ENCODE measurements around the gene FAM219A.

FAM219A gene

GRCh38 chr9:34459356-34459755, 986 bp upstream of the FAM219A start:
- H3K4me3 ChIP-seq (ENCODE audit: control insufficient read depth, low read depth, low read length): no peak overlapping the region
- no peak for TF ChIP-seq CTCF (IDR thresholded peaks at IDR 0.05; ENCODE audit: control insufficient read depth, insufficient read depth, low read depth, low read length, missing control alignments)
- no peak for DNase-seq (ENCODE audit: low read depth)

- peak overlapping the region; percentile 31 for H3K4me3 ChIP-seq (ENCODE audit: control insufficient read depth, low read depth, low read length)
- no peak for TF ChIP-seq CTCF (IDR thresholded peaks at IDR 0.05; ENCODE audit: control insufficient read depth, insufficient read depth, low read depth, low read length, missing control alignments)
- no peak for DNase-seq (ENCODE audit: low read depth)
These were observed 580 bp upstream of the FAM219A start for GRCh38 chr9:34458959-34459340.

DNA sequence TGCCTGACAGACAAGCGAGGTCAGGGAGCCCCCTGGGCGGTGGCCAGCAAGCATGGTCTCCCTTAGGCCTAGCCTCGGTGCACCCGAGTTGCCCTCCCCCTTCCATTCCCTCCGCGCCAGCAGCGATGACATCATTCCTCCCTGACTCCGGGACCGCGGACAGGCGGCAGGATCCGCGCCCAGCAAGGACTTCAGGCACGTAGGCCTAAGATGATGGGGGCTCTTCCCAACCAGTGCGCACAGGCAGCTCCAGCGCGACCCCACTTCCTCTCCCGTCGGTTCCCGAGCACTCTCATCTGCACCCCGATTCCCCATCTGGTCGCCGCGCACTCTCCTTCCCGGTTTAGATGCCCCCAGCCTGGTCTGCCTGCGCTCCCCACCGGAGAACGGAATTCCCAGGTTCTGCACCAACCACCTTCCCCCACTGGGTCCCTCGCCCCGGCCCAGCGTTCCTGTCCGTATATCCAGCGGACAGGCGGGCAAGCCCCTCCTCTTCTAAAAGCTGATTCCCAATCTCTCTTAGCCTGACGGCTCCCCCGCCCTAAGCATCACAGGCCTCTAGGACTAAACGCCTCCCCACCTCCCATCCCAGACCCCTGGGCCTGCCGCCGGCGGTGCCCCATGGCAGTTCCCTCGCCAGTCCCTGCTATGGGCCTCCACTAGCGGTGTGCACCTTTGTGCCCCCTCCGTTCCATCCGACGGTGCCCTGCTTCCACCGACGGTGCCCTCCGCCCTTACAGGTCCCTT, 931 bp downstream of the FAM219A start:
- DNase-seq (ENCODE audit: low read depth): peak; percentile 17
- TF ChIP-seq CTCF (IDR thresholded peaks at IDR 0.05; ENCODE audit: control insufficient read depth, insufficient read depth, low read depth, low read length, missing control alignments): no peak
- peak overlapping the region; percentile 81 for H3K4me3 ChIP-seq (ENCODE audit: control insufficient read depth, low read depth, low read length)

DNA sequence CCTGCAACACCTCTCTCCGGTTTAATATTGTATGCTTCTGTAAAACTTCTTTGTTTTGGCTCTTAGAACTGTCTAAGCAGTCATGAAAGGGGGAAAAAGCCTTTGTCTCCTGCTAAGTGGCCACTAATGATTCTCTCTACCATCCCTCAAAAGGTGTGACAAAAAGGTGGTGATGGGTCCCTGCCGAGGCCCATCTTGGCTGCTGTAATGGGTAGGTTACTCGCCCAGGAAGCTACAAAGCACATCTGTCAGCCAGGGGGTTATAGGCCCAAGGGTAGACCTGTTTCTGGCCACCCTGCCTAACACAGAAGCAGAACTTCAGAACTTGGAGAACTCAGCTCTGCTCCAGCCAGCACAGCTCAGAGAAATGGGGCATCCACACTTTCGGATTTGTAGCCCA, 1.6 kb downstream of the FAM219A start:
- no peak for TF ChIP-seq CTCF (IDR thresholded peaks at IDR 0.05; ENCODE audit: control insufficient read depth, insufficient read depth, low read depth, low read length, missing control alignments)
- peak overlapping the region; percentile 81 for H3K4me3 ChIP-seq (ENCODE audit: control insufficient read depth, low read depth, low read length)
- DNase-seq (ENCODE audit: low read depth): no peak

- no peak overlapping the region for H3K4me3 ChIP-seq (ENCODE audit: control insufficient read depth, low read depth, low read length)
- DNase-seq (ENCODE audit: low read depth): no peak
- TF ChIP-seq CTCF (IDR thresholded peaks at IDR 0.05; ENCODE audit: control insufficient read depth, insufficient read depth, low read depth, low read length, missing control alignments): no peak
These were observed 2.2 kb downstream of the FAM219A start for GRCh38 chr9:34456151-34456550.

- no peak overlapping the region for H3K4me3 ChIP-seq (ENCODE audit: control insufficient read depth, low read depth, low read length)
- TF ChIP-seq CTCF (IDR thresholded peaks at IDR 0.05; ENCODE audit: control insufficient read depth, insufficient read depth, low read depth, low read length, missing control alignments): peak; percentile 24
- no peak for DNase-seq (ENCODE audit: low read depth)
These were observed 3.8 kb downstream of the FAM219A start for GRCh38 chr9:34454571-34455065.
